C4-2B (cell line): ENCODE results near the gene C6orf141.
"Not testable (repeated sequence)": the region's sequence is repeated elsewhere in the genome, so short reads cannot be mapped to it uniquely, and the experiment has no call there.

Source experiments
- H3K27ac ChIP-seq: fragments of 450-650 bp; 2 replicates; pipeline ENCODE4 v1.5.1; 2017
- CTCF ChIP-seq: fragments of 450-650 bp; conservative IDR thresholded peaks from 2 replicates; pipeline ENCODE4 v1.5.1; 2017; ENCODE audit warnings: mild to moderate bottlenecking
- ZFX ChIP-seq: fragments of 450-650 bp; IDR thresholded peaks from 2 replicates; pipeline ENCODE4 v1.6.1; 2017

C6orf141 gene

GRCh38 chr6:49576618-49577017, 26.1 kb downstream of the C6orf141 start:
- H3K27ac ChIP-seq: no peak overlapping the region
- TF ChIP-seq CTCF (no peak), ZFX (no peak)

GRCh38 chr6:49579649-49580048, 29.2 kb downstream of the C6orf141 start:
- no peak overlapping the region for H3K27ac ChIP-seq
- TF ChIP-seq CTCF (no peak), ZFX (no peak)

- H3K27ac ChIP-seq: no peak overlapping the region
- TF ChIP-seq ZFX: no peak
Observed at GRCh38 chr6:49582529-49582928, 32.1 kb downstream of the C6orf141 start.

- H3K27ac ChIP-seq: not testable (repeated sequence)
Observed at GRCh38 chr6:49587262-49587661, 36.8 kb downstream of the C6orf141 start.
